ENCODE measurements around the gene KRT24. TPM values are rescaled to one million over a fixed set of nuclear protein-coding genes. Genes with fewer than 3 reads are reported as not detected.

Gene KRT24
- total and polyA plus RNA-seq, 2 experiments from 2014 or later = 1.5 to 4.5 TPM

DNA sequence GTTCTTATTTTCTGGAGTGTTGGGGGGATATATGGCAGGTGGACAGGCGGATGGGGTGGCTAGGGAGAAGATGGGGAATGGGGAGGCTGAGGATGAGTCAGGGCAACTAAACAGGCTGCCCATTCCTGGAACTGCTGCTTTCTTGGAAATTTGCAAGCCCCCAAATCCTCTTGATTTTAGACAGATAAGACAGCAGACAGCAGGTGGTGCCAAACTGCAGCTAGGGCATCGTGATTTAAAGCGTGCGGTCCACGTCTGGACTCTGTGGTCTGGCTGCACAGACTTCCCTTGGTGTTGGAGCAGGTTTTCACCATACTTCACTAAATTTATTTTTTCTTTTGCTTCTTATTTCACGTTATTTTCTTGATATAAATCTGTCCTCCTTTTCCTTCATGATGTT lies 10.9 kb upstream of the KRT24 start:
- Histone ChIP-seq H3K79me2 (no peaks in the 10 kb centered on the region), H3K27ac (no peak overlapping the region), H2AFZ (no peak overlapping the region), H3K4me3 (no peak overlapping the region), H4K20me1 (ENCODE audit: insufficient read depth, poor library complexity, severe bottlenecking) (no peaks in the 10 kb centered on the region), H3K4me1 (ENCODE audit: insufficient read depth) (no peaks in the 10 kb centered on the region), H3K27me3 (no peaks in the 10 kb centered on the region), H3K36me3 (replicated peaks; ENCODE audit: insufficient read depth, low read depth) (no peaks in the 10 kb centered on the region), H3K9me2 (replicated peaks; ENCODE audit: insufficient read depth) (no peaks in the 10 kb centered on the region), H3K4me2 (no peak overlapping the region), H3K9me3 (ENCODE audit: low read depth) (no peaks in the 10 kb centered on the region)
- WGBS (ENCODE audit: low lambda C conversion rate, missing lambda C conversion rate) = 65% methylated on average over 6 of the region's 6 CpGs
- DNase-seq (ENCODE audit: low spot score) = no peak
- TF ChIP-seq EZH2 (IDR thresholded peaks at IDR 0.05; ENCODE audit: borderline replicate concordance) (no peak), EZH2phosphoT487 (IDR thresholded peaks at IDR 0.05; ENCODE audit: low read depth, severe bottlenecking, unreplicated experiment) (no peak)
- TF ChIP-seq, protein P1, sequence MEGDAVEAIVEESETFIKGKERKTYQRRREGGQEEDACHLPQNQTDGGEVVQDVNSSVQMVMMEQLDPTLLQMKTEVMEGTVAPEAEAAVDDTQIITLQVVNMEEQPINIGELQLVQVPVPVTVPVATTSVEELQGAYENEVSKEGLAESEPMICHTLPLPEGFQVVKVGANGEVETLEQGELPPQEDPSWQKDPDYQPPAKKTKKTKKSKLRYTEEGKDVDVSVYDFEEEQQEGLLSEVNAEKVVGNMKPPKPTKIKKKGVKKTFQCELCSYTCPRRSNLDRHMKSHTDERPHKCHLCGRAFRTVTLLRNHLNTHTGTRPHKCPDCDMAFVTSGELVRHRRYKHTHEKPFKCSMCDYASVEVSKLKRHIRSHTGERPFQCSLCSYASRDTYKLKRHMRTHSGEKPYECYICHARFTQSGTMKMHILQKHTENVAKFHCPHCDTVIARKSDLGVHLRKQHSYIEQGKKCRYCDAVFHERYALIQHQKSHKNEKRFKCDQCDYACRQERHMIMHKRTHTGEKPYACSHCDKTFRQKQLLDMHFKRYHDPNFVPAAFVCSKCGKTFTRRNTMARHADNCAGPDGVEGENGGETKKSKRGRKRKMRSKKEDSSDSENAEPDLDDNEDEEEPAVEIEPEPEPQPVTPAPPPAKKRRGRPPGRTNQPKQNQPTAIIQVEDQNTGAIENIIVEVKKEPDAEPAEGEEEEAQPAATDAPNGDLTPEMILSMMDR (IDR thresholded peaks at IDR 0.05; ENCODE audit: poor library complexity) = no peak

DNA sequence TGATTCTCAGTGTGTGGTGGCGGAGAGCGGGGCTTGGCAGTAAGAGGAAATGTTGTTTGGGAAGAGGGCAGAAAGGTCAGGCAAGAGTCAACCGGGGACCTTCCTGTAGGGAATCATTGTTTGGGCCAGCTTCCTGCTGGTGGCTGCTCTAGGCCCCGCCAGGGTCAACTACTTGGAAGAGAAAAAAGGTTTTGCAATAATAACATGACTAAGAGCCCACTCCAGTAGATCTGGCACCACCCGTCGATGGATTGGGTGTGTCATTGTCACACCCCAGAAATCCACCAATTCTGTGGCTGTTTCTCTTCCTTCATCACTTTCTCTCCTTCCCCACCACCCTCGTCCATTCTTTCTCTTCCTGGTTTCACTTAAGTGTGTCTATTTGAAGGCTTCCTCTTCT lies 4.2 kb upstream of the KRT24 start:
- H3K36me3 ChIP-seq (replicated peaks; ENCODE audit: insufficient read depth, low read depth) = no peaks in the 10 kb centered on the region
- H3K9me3 ChIP-seq (ENCODE audit: low read depth) = no peaks in the 10 kb centered on the region
- DNase-seq (ENCODE audit: low spot score) = no peak
- WGBS (ENCODE audit: low lambda C conversion rate, missing lambda C conversion rate) = 77% methylated on average over 7 of the region's 7 CpGs
- no peaks in the 10 kb centered on the region for H3K9me2 ChIP-seq (replicated peaks; ENCODE audit: insufficient read depth)
- TF ChIP-seq, protein P1 (IDR thresholded peaks at IDR 0.05; ENCODE audit: poor library complexity) = no peak
- TF ChIP-seq EZH2 (IDR thresholded peaks at IDR 0.05; ENCODE audit: borderline replicate concordance) (no peak), EZH2phosphoT487 (IDR thresholded peaks at IDR 0.05; ENCODE audit: low read depth, severe bottlenecking, unreplicated experiment) (no peak)
- H2AFZ ChIP-seq = no peak overlapping the region
- H3K4me2 ChIP-seq = no peak overlapping the region
- H4K20me1 ChIP-seq (ENCODE audit: insufficient read depth, poor library complexity, severe bottlenecking) = no peaks in the 10 kb centered on the region
- no peaks in the 10 kb centered on the region for H3K4me1 ChIP-seq (ENCODE audit: insufficient read depth)
- no peak overlapping the region for H3K4me3 ChIP-seq
- no peaks in the 10 kb centered on the region for H3K79me2 ChIP-seq
- H3K27ac ChIP-seq = no peak overlapping the region
- H3K27me3 ChIP-seq = no peaks in the 10 kb centered on the region

DNA sequence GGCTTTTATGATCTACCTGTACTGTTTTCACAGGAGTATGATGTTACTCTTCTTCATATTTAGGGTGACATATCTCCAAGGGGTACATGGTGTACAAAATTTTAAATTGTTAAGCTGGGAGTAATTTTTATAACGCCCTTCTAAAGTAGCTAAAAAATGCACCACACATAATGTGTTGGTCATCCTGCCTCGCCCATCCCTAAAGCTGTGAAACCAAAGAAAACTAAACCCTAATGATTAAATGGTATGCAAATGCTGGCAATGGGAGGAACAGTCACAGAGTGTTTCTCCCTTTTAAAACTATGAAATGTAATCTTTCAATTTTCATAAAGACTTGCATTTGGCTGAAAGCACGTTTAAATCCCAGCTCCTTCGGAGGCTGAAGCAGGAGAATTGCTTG lies 2.0 kb upstream of the KRT24 start:
- Histone ChIP-seq H3K4me1 (ENCODE audit: insufficient read depth) (no peaks in the 10 kb centered on the region), H3K27ac (no peak overlapping the region), H3K36me3 (replicated peaks; ENCODE audit: insufficient read depth, low read depth) (no peaks in the 10 kb centered on the region), H3K79me2 (no peaks in the 10 kb centered on the region), H3K9me3 (ENCODE audit: low read depth) (no peaks in the 10 kb centered on the region), H3K4me2 (no peak overlapping the region), H2AFZ (no peak overlapping the region), H4K20me1 (ENCODE audit: insufficient read depth, poor library complexity, severe bottlenecking) (no peaks in the 10 kb centered on the region), H3K9me2 (replicated peaks; ENCODE audit: insufficient read depth) (no peaks in the 10 kb centered on the region), H3K27me3 (no peaks in the 10 kb centered on the region), H3K4me3 (no peak overlapping the region)
- TF ChIP-seq EZH2 (IDR thresholded peaks at IDR 0.05; ENCODE audit: borderline replicate concordance) (no peak), EZH2phosphoT487 (IDR thresholded peaks at IDR 0.05; ENCODE audit: low read depth, severe bottlenecking, unreplicated experiment) (no peak)
- TF ChIP-seq, protein P1 (IDR thresholded peaks at IDR 0.05; ENCODE audit: poor library complexity) = no peak
- DNase-seq (ENCODE audit: low spot score) = no peak
- 59% methylated on average over 4 of the region's 4 CpGs for WGBS (ENCODE audit: low lambda C conversion rate, missing lambda C conversion rate)

DNA sequence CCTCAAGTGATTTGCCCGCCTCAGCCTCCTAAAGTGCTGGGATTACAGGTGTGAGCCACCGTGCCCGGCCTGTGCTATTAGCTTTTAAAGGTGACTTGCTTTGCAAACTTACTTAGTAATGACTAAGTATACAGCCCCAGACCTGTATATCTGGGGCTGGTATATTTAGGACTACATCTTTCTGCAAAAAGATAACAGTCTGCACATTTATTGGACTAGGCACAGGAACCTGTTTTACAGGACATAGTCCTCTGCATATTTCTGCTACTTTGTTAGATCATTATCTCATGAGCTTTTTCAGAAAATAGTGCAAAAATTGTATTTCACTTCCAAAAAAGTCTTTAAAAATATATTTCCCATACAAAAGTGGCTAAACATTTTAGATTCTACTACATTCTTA lies 1.3 kb downstream of the KRT24 start:
- Histone ChIP-seq H3K4me1 (ENCODE audit: insufficient read depth) (peaks cover 12% of the 10 kb centered on the region), H3K36me3 (replicated peaks; ENCODE audit: insufficient read depth, low read depth) (no peaks in the 10 kb centered on the region), H3K79me2 (no peaks in the 10 kb centered on the region), H3K27ac (no peak overlapping the region), H3K4me3 (no peak overlapping the region), H4K20me1 (ENCODE audit: insufficient read depth, poor library complexity, severe bottlenecking) (no peaks in the 10 kb centered on the region), H3K27me3 (no peaks in the 10 kb centered on the region), H2AFZ (no peak overlapping the region), H3K9me2 (replicated peaks; ENCODE audit: insufficient read depth) (no peaks in the 10 kb centered on the region), H3K4me2 (peak overlapping the region; percentile 36), H3K9me3 (ENCODE audit: low read depth) (no peaks in the 10 kb centered on the region)
- 38% methylated on average over 3 of the region's 3 CpGs for WGBS (ENCODE audit: low lambda C conversion rate, missing lambda C conversion rate)
- peak; percentile 9 for DNase-seq (ENCODE audit: low spot score)
- TF ChIP-seq EZH2 (IDR thresholded peaks at IDR 0.05; ENCODE audit: borderline replicate concordance) (no peak), EZH2phosphoT487 (IDR thresholded peaks at IDR 0.05; ENCODE audit: low read depth, severe bottlenecking, unreplicated experiment) (no peak)
- TF ChIP-seq, protein P1 (IDR thresholded peaks at IDR 0.05; ENCODE audit: poor library complexity) = no peak
